ENCODE measurements around the gene VPS35L.
"Not testable (repeated sequence)": the region's sequence is repeated elsewhere in the genome, so short reads cannot be mapped to it uniquely, and the experiment has no call there.

Gene VPS35L

DNA sequence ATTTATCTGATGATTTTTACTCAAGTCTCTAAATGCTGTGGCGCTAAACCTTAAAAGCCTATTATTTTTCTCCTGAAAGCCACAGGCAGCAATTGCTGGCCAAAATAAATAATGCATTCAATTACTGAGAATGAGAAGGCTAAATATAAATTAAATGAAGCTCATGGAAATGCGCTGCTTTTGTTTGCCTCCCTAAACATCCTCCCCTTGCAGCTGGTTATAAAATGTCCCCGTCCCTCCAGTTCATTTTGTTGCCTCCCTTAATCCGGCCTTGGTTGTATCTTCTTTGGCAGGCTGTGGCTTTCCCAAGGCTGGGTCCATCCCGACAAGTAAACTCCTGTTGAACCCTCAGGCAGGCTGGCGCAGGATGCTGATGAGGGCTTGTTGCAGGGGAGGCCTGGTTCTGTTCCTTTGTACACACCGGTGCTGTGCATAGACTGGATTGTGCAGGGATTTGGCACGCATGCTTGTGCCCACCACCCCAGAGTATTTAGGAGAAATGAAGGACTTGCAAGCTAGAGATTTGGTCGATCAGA, 99.8 kb downstream of the VPS35L start:
- no peak for DNase-seq

DNA sequence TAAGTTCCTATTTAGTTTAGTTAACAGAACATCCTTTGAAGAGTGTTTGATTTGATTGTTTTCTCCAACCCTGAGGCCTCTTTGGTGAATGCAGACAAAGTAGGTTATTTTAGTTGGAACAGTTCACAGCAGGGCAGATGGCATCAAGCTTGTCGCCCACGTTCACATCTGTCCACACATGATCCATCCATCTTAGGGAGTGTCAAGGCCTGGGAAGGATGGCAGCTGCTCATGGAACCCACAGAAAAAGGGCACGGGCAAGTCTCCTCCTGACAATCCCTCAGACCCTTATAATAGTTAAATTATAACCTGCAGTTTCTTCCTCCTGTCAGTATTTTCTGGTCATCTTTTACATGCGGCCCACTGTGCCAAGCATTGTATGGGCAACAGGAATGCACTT, 102.3 kb downstream of the VPS35L start:
- no peak for DNase-seq

DNA sequence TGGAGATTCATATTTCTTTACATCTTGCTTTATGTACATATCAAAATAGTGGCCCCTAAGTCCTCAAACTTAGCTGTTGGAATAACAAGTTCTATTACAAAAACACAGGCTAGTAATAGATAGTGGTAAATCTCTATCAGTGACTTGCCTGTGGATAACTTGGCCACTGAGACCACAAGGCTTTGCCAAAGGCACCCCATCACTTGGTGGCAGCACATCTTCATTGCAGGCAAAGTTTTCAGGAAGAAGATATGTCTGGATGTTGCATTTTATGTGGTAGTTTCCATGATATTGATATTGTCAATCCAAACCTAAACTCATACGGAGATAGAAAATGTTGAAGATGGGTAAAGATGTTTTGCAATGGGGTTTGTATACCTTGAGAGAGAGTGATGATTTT, 104.1 kb downstream of the VPS35L start:
- no peak for DNase-seq

DNA sequence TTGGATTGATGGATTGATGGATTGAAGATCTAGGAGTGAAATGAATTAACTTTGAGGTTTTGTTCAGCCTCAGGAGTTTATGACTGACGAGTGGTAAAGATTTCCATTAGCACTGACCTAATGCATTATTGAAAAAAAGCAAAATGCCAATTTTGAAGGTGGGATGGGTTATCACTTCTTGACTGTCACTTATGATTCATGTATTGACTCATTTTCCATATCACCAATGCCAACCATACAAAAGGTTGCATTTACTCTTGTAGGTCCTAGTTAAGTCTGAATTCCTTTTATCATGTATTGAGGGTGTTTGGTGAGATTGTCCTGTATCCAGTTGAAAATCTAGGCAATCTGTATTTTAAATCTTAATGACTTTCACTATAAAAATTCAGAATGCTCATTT, 104.9 kb downstream of the VPS35L start:
- DNase-seq = no peak

DNA sequence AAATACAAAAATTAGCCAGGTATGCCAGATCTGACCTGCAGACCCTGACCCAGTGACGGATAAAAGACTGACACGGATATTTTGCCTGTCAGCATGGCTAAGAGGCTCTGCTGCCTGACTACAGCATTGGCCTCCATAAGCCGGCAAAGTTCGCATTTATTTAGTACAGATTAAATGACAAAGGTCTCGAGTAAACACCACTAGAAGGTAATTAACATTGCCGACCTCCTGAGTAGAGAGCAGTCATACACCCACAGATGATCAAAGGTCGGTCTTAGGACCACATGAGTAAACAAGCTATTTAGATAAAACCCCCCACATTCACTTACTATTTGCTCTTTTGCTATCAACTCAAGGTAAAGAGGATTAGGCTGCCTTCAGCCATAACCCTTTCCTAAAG, 106.8 kb downstream of the VPS35L start:
- no peak for DNase-seq

DNA sequence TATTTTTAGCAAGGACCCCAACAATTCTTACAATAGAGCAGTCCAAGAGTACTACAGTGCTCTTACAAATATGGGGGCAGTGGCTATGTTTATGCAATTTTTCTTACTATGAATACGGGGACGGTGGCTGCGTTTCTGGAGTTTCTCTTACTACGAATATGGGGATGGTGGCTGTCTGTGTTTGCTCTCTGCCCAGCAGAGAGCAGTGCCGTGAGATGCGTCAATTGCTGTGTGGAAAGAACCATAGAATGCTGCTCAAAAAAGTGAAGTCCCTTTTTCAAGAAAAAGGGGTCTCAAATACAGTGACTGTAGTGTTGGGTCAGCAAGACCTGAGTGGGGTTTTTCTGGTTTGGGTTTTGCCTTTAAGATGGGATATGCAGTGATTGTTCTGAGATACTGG, 108.7 kb downstream of the VPS35L start:
- no peak for DNase-seq

DNA sequence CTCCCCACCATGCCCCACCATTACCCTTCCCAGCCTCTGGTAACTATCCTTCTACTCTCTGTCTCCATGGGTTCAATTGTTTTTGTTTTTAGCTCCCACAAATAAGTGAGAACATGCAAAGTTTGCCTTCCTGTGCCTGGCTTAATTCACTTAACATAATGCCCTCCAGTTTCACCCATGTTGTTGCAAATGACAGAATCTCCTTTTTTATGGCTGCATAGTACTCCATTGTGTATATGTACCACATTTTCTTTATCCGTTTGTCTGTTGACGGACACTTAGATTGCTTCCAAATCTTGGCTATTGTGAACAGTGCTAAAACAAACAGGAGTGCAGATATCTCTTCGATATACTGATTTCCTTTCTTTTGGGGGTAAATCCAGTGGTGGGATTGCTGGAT, 109.8 kb downstream of the VPS35L start:
- not testable (repeated sequence) for DNase-seq

DNA sequence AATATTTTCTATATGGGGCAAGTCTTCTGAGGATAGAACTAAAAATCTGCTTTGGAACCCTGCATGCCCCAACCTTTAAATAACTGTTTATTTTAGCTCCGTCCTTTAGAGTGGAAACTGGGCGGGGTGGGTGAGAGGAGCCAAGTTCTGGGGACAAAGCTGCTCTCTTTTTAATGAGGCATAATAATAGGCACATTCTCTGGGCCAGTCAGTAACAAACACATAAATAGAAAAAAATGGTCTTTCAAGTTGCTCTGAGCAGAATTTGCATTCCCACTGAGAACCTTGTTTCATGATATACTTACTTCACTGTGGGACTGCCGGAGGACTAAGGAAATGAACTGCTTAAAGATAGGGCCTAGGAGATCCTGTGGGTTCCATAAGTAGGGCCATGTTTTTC, 111.0 kb downstream of the VPS35L start:
- DNase-seq = no peak

DNA sequence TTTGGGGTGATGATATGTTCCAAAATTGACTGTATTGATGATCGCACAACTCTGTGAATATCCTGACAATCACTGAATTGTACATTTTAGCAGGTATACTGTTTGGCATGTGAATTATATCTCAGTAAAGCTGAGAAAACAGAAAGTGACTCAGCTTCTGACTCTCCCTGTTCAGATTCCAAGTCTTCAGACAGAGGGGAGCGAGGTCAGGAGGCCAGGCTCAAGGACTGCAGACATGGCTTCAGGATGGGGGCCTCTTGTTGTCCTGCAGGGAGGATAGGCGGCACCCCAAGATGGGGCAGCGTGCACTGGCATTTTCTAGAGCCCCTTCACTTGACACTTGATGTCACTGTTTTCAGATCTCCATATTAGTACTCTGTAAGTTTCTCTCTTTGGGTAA, 116.9 kb downstream of the VPS35L start:
- DNase-seq = no peak

DNA sequence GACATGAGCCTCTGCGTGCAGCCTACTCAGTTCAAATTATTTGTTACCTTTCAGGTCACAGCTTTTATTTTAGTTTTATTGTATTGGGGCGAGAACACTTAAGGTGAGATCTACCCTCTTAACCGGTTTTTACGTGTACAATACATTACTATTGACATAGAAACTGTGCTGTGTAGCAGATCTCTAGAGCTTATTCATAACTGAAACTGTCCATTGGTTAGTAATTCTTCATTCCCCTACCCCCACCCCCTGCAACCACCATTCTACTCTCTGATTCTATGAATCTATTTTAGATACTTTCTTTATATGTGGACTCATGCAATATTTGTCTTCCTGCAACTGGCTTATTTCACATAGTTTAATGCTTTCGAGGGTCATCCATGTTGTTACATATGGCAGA, 119.0 kb downstream of the VPS35L start:
- DNase-seq = no peak

DNA sequence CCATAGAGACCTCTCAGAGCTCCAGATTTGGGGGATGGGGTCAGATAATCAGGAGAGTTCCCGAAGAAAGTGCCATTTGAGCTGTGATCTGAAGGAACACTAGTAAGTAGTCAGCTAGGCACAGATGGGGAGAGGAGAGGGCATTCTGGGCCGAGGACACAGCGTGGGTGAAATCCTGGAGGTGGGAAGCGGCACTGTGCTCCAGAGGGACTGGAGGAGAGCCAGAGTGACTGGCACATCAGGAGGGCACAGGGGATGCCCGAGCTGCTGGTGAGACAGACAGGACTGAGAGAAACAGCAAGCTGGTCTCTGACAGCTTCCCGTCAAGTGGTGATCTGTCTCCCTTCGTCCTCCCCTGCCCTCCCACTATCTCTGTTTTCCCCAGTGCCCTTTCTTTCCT, 121.9 kb downstream of the VPS35L start:
- DNase-seq = no peak

DNA sequence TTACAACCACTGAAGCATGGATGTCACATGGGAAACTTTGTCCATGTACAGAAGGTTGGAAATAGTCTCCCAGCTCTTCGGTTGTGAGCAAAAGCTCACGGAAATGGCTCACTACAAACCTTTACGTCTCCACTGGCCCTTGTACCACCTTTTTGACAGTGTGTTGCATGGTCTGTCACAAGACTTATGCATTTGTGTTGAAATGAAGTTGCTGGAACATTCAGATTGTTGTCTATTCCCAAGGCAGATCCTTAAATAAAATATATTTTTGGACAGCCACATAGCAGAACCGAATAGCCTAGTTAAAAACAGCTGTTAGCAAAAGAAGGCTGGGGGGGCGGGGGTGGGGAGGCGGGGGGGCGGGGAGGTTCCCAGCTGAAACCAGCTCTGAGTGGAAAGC, 123.3 kb downstream of the VPS35L start:
- no peak for DNase-seq

DNA sequence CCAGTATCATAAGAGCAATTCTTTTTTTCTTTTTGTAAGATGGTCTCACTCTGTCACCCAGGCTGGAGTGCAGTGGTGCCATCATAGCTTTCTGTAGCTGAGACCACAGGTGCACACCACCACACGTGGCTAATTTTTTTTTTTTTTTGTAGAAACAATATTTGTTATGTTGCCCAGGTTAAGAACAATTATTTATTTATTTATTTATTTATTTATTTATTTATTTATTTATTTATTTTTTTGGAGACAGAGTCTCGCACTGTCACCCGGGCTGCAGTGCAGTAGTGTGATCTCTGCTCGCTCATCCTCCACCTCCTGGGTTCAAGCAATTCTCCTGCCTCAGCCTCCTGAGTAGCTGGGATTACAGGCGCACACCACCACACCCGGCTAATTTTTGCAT, 123.8 kb downstream of the VPS35L start:
- DNase-seq = not testable (repeated sequence)

DNA sequence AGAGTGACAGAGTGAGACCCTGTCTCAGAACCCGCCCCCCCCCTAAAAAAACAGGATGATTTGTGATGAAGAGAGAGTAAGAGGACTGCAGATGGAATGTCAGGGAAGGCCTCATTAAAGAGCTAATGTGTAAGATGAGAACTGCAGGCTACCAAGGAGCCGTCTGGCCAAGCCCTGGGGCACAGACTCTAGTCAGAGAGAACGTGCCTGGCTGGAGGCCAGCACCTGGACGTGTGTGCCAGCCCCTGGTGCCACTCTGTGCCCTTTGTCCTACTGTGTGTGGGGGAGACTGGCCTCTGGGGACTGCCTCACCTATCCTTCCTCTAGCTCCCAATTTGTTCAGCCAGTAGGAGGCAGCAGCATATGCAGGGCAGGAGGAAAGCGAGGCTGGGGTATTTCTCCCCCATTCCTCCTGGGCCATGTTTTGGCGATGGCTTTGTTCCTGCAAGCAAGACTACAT, 125.4 kb downstream of the VPS35L start:
- DNase-seq = no peak

DNA sequence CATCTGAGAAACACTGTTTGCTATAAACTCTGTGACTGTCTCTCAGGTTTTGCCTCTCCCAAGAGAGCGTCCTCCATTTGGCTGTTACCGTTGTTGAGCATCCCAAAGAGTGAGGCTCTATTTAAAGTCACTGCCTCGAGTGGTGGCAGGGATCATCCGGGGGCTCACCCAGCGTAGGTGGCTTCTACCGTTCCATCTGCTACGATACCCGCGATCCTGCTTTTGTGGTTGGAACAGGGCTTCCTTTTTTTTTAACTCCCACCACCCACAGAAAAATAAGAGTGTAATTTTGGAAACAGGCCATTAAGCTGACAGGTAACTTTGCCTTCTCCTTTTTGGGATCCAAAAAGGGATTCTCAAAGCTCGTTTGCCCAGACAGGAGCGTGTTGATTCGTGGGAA, 126.1 kb downstream of the VPS35L start:
- no peak for DNase-seq

DNA sequence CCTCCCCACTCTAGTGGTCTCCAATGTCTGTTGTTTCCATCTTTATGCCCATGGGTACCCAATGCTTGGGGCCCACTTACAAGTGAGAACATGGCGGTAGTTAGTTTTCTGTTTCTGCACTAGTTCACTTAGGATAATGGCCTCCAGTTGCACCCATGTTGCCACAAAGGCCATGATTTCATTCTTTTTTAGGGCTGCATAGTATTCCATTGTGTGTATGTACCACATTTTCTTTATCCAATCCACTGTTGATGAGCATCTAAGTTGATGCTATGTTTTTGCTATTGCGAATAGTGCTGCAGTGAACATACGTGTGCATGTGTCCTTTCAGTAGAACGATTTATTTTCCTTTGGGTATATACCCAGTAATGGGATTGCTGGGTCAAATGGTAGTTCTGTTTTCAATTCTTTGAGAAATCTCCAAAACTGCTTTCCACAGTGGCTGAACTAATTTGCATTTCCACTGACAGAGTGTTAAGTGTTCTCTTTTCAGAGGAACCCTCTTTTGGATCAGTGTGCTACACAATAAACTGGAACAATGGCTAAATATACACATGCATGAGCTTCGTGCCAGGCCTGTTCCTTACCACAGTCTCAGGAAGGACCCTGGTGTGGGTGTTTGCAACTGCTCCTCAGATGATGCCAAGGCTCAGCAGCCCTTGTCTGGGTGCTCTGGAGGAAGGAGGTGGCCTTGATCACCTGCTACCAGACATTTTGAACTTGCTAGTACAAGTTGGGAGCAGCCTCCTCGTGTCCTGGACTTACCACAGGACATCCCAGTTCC, 128.1 kb downstream of the VPS35L start:
- no peak for DNase-seq

DNA sequence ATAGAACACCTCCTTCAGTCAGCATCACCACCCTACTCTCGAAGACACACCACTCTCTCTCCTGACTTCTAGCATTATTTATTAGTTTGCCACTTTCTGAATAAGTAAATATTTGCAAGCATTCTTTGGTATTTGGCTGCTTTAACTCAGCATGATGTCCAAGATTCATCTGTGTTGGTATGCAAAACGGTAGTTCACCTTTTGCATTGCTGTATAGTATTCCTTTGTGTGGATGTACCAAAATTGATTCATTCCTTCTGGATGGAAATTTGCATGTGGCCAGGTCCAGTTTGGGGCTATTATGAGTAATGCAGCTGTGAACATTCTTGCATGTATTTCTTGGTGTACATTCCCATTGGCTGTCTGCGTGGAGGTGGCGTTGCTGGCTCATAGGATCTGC, 129.7 kb downstream of the VPS35L start:
- no peak for DNase-seq

DNA sequence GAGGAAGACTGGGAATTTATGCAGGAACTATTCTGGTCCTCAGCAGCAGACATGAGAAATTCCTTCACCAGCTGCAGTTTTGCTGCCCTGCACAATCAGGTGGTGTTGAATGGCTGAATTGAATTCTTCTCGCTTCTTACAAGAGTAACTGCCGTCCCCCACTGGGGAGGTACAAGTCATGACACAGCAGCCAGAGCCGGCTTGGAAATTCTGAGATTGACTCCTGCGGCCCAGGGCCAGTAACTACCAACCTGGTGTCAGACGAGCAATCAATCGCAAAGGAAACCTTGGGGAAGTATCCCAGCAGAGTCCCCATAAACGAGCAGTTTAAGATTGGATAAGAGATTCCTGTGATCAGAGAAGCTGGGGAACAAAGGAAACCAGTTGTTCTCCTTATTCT, 131.8 kb downstream of the VPS35L start:
- DNase-seq = no peak

DNA sequence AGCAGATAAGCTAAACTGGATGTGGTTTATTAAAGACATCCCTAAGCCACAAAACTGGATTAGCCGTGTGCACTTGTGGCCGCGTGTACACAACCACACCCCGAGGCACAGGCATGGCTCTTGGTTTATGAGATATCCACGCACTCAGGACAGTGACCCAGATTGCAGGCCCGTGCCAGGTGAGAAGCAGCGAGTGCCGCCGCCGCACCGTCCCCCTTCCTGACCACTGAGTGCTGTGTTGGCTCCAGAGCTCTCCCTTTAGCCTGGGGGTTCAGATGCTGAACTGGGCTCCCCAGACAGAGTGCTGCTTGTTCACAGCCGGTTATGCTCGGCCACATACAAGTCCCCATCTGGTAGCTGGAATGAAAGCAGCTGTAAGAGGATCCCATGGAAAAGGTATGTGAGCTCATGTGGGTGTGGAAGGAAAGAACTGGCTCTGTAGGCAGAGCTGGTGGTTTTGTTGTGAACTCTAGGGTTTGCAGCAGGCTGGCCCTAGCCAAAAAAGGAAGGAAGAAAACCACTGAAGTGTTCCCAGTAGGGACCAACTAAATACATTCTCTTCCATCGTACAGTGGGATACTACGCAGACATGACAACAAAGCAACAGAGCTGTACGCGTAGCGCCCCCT, 133.0 kb downstream of the VPS35L start:
- DNase-seq = no peak

DNA sequence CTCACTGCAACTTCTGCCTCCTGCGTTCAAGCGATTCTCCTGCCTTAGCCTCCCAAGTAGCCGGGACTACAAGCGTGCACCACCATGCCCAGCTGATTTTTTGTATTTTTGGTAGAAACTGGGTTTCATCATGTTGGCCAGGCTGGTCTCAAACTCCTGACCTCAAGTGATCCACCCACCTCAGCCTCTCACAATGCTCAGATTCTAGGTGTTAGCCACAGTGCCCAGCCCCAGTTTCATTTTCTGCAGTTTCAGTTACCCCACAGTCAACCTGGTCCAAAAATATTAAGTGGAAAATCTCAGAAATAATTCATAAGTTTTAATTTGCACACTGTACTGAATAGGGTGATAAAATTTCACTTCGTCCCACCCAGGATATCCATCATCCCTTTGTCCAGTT, 133.8 kb downstream of the VPS35L start:
- no peak for DNase-seq

DNA sequence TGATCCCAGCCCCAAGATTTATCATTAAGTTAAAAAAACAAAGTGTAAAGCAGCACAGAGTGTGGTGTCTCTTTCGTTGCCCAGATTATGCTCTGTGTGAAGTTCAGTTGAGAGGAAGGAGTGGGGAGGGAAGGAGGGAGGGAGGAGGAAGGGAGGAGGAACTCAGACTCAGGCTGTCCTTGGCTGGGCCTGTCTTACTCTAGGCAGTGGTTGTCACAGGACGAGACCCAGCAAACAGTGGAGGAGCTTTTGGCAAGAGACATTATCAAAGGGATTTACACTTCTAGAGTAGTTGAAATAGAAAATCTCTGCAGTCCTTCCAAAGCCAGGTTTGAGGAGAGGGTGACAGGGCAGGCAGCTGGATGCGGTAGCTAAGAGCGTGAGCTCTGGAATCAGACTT, 134.7 kb downstream of the VPS35L start:
- no peak for DNase-seq

DNA sequence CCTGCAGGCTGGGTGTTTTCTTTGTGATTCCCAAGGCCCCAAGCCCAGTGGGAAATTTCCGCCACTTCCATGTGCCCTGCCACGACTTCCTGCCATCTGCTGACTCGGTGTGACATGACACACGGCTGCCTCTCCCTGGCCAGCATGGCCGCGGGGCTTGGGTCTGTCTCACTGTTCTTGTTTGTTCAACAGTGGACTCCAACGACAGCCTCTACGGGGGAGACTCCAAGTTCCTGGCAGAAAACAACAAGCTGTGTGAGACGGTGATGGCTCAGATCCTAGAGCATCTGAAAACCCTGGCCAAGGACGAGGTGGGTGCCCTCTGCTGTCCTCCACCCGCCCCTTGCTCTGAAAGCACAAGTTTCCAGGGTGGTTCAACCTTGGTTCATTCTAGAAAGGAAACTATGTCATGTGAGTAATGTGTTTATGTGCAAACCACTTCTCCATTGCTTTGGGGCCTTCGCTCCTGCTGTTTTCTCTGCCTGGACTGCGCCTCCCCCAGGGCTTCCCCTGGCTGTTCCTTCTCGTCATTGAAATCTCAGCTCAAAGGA, 135.7 kb downstream of the VPS35L start:
- DNase-seq = peak; percentile 18 to 27

DNA sequence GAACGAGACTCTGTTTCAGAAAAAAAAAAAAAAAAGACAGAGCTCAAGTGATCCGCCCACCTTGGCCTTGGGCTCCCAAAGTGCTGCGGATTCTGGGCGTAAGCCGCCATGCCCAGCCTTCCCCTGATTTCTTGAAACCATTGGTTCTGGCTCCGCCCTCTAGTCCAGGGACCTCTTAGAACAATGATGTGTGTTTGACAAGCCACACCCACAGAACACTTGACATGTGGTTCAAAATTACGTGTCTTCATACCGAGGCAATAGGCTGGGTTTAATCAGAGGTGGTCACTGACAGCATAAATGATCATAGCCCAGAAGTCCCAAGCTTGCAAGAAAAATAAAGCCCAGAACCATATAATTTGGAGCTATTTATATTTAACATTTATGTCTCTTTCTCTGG, 139.5 kb downstream of the VPS35L start:
- DNase-seq = no peak

DNA sequence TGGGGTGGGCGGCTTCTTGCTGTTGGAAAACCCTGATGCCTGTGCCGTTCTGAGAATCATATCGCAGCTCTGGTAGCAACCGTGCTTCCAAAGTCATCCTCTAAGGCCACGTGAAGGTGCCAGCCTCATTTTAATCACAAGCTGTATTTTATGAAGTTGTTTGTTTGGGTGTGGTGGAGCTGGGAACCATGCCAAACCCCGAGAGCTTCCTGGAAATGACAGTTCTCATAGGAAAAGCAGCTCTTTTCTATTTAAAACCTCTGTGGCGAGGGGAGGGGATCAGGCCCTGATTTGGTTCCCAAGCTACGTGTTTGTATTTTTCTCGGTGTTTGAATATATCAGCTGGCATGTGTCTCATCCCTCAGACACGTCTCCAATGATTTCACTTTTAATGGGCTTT, 140.8 kb downstream of the VPS35L start:
- DNase-seq = no peak

All from cerebellar nuclear complex (tissue), 1 donor.